HL-60 (cell line): ENCODE data around the gene EPHX1.
"Not testable (repeated sequence)": the region's sequence is repeated elsewhere in the genome, so short reads cannot be mapped to it uniquely, and the experiment has no call there.

Experiments used
- CTCF ChIP-seq: IDR thresholded peaks from one replicate; pipeline ENCODE4 v1.5.1; 2011; ENCODE audit warnings: low read length, control low read depth, inconsistent platforms; ENCODE audit not compliant: insufficient read depth
- GABPA ChIP-seq: IDR thresholded peaks from 2 replicates; pipeline ENCODE4 v1.6.1; 2012; ENCODE audit warnings: low read depth
- POLR2AphosphoS5 ChIP-seq: IDR thresholded peaks from 2 replicates; pipeline ENCODE4 v1.6.1; 2012; ENCODE audit warnings: low read depth

DNA sequence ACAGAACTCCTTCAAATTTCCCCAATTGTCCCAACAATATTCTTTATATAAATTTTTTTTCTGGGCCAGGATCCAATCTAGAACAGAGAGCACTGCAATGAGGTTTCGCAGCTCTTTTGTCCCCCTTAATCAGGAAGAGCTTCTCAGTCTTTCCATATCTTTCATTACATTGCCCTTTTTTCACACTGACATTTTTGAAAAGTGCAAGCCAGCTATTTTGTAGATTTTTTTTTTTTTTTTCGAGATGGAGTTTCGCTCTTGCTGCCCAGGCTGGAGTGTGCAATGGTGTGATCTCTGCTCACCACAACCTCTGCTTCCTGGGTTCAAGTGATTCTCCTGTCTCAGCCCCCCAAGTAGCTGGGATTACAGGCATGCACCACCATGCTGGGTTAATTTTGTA lies 3.2 kb upstream of the EPHX1 start:
- TF ChIP-seq CTCF, GABPA, POLR2AphosphoS5: not testable (repeated sequence)
